Measurements from ENCODE around the gene PFN1.

Gene PFN1

DNA sequence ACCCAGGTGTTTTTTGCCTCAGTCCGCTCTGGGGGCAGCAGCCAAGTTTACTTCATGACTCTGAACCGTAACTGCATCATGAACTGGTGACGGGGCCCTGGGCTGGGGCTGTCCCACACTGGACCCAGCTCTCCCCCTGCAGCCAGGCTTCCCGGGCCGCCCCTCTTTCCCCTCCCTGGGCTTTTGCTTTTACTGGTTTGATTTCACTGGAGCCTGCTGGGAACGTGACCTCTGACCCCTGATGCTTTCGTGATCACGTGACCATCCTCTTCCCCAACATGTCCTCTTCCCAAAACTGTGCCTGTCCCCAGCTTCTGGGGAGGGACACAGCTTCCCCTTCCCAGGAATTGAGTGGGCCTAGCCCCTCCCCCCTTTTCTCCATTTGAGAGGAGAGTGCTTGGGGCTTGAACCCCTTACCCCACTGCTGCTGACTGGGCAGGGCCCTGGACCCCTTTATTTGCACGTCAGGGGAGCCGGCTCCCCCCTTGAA, 51.1 kb downstream of the PFN1 start:
- DNase-seq = no peak

DNA sequence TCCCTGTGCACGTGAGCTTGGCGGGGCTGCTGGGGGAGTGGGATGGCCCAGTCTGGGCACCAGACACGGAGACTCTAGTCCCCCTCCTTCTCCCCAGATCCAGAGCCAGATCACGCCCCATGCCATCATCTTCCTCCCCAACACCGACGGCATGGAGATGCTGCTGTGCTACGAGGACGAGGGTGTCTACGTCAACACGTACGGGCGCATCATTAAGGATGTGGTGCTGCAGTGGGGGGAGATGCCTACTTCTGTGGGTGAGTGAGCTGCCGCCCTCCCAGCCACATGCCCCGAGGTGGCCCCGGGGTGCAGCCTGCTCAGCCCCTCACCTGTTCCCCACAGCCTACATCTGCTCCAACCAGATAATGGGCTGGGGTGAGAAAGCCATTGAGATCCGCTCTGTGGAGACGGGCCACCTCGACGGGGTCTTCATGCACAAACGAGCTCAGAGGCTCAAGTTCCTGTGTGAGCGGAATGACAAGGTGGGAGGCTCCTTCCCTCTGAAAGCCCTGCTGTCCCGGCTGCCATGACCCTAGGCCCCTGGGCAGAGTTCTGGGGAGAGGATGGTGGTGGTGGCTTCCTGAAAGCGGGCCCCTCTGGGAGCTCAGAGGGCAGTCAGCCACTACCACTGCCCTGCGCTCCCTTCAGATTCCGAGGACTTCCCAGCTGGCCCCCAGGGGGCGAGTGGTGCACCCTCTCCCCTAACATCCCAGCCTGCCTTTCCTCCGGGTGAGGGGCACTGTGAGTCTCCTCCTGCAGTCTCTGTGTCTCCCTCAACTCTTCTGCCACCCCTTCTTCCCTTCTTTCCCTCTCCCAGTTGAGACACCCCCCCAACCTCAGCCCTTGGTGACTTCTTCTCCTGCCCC, 51.8 kb downstream of the PFN1 start:
- DNase-seq = no peak

DNA sequence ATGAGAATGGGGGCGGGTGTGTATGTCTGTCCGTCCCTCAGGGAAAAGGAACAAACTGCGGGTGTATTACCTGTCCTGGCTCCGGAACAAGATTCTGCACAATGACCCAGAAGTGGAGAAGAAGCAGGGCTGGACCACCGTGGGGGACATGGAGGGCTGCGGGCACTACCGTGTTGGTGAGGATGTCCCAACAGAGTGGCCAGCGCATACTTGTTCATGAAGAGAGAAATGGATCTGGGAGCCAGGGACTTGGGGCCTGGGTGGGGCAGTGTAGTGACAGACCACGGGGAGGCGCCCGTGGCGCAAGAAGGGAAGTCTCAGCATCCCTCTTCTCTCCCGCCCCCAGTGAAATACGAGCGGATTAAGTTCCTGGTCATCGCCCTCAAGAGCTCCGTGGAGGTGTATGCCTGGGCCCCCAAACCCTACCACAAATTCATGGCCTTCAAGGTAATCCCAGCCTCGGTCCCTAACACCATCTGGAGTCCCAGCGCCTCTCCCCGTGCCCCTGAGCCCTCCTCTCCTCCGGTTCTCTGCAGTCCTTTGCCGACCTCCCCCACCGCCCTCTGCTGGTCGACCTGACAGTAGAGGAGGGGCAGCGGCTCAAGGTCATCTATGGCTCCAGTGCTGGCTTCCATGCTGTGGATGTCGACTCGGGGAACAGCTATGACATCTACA, 52.5 kb downstream of the PFN1 start:
- no peak for DNase-seq
